H1 (cell line): ENCODE measurements around the gene VRK2. TPM values are rescaled to one million over a fixed set of nuclear protein-coding genes. Genes with fewer than 3 reads are reported as not detected.

ENCODE experiments used
- CTCF ChIA-PET: fragments of 300-600 bp; sonication (Branson Sonifier 250); formaldehyde crosslinking; loops from one replicate; lab custom pipeline; 2021; ENCODE audit not compliant: partially characterized antibody; lab: Charles Lee
- POLR2A ChIA-PET: fragments of 300-600 bp; sonication (Branson Sonifier 250); formaldehyde crosslinking; loops from one replicate; lab custom pipeline; 2021; ENCODE audit warnings: inconsistent platforms; ENCODE audit not compliant: partially characterized antibody; lab: Charles Lee
- DNase-seq, 2 experiments: peaks; one replicate each; pipeline versions ENCODE4 v3.0.0 to v3.0.0-alpha.2; 2010 to 2022; ENCODE audit warnings: low spot score in 2 of 2, low read depth in 1 of 2, mixed read lengths in 1 of 2
- FAIRE-seq: peaks from 2 replicates; lab custom pipeline; 2011; peaks lifted over from hg19 to GRCh38; lab: Jason Lieb, UNC
- H2AFZ ChIP-seq: 2 replicates; pipeline ENCODE4 v1.8.1; 2012; ENCODE audit warnings: low read length, inconsistent platforms
- H2AK5ac ChIP-seq: 2 replicates; pipeline ENCODE4 v1.6.1; 2013; ENCODE audit warnings: low read depth, low read length
- H2BK120ac ChIP-seq: replicated peaks from 2 replicates; pipeline ENCODE3; 2013; ENCODE audit warnings: low read depth, low read length, inconsistent platforms
- H2BK12ac ChIP-seq: 2 replicates; pipeline ENCODE4 v1.6.1; 2013; ENCODE audit warnings: low read depth, low read length
- H2BK15ac ChIP-seq: 2 replicates; pipeline ENCODE4 v1.6.1; 2013; ENCODE audit warnings: low read length
- H2BK20ac ChIP-seq: 2 replicates; pipeline ENCODE4 v1.6.1; 2013; ENCODE audit warnings: low read length
- H2BK5ac ChIP-seq: 2 replicates; pipeline ENCODE4 v1.6.1; 2013; ENCODE audit warnings: low read depth, low read length
- H3K14ac ChIP-seq: 2 replicates; pipeline ENCODE4 v1.6.1; 2013; ENCODE audit warnings: inconsistent platforms; ENCODE audit not compliant: insufficient read length
- H3K18ac ChIP-seq: 2 replicates; pipeline ENCODE4 v1.6.1; 2013; ENCODE audit warnings: low read length; ENCODE audit errors: extremely low read depth
- H3K23ac ChIP-seq: 2 replicates; pipeline ENCODE4 v1.6.1; 2013; ENCODE audit warnings: inconsistent platforms; ENCODE audit not compliant: insufficient read length
- H3K23me2 ChIP-seq: 2 replicates; pipeline ENCODE4 v1.6.1; 2013; ENCODE audit warnings: low read depth, low read length
- H3K27ac ChIP-seq: 2 replicates; pipeline ENCODE4 v1.6.1; 2011; ENCODE audit warnings: low read depth, low read length, inconsistent platforms
- H3K27me3 ChIP-seq, 4 experiments: replicated peaks in 1 of 4; 1 replicate in 1 of 4; 2 replicates in 3 of 4; pipeline versions ENCODE4 v1.6.1 to v1.8.1; 2011 to 2013; ENCODE audit warnings: low read length in 3 of 4, mild to moderate bottlenecking in 3 of 4, inconsistent platforms in 2 of 4, mixed read lengths in 2 of 4, moderate library complexity in 1 of 4; ENCODE audit not compliant: control insufficient read depth in 3 of 4, insufficient read depth in 3 of 4; ENCODE audit errors: extremely low read depth in 1 of 4
- H3K36me3 ChIP-seq, 4 experiments: 2 replicates each; pipeline versions ENCODE4 v1.6.1 to v1.8.1; 2011 to 2013; ENCODE audit warnings: mild to moderate bottlenecking in 4 of 4, low read length in 3 of 4, moderate library complexity in 2 of 4, control low read depth in 1 of 4, inconsistent platforms in 1 of 4; ENCODE audit not compliant: insufficient read depth in 4 of 4, control insufficient read depth in 2 of 4
- H3K4ac ChIP-seq: replicated peaks from 2 replicates; pipeline ENCODE3; 2013; ENCODE audit warnings: low read length, low read depth, mixed read lengths, inconsistent platforms; ENCODE audit not compliant: insufficient read length
- H3K4me1 ChIP-seq, 4 experiments: replicated peaks in 1 of 4; 1 replicate in 1 of 4; 2 replicates in 3 of 4; pipeline versions ENCODE4 v1.6.1 to v1.8.1; 2011 to 2013; ENCODE audit warnings: low read length in 3 of 4, inconsistent platforms in 2 of 4, mixed read lengths in 1 of 4; ENCODE audit not compliant: insufficient read depth in 4 of 4, control insufficient read depth in 3 of 4
- H3K4me2 ChIP-seq, 2 experiments: 2 replicates each; pipeline versions ENCODE4 v1.6.1 to v1.8.1; 2011 to 2013; ENCODE audit warnings: low read depth in 2 of 2, low read length in 2 of 2, control low read depth in 1 of 2, inconsistent platforms in 1 of 2, mild to moderate bottlenecking in 1 of 2; ENCODE audit not compliant: insufficient read depth in 1 of 2
- H3K4me3 ChIP-seq, 4 experiments: fragments of 200-600, 300-600 bp in 1 of 4; sonication (generic), shearing (Covaris generic), sonication (Bioruptor Twin) in 1 of 4; 2 replicates each; pipeline versions ENCODE4 v1.5.1 to v1.8.1; 2011 to 2016; ENCODE audit warnings: low read length in 4 of 4, low read depth in 3 of 4, control low read depth in 2 of 4, inconsistent platforms in 2 of 4, mild to moderate bottlenecking in 2 of 4, mixed read lengths in 1 of 4, moderate library complexity in 1 of 4; ENCODE audit not compliant: insufficient read depth in 2 of 4; ENCODE audit errors: extremely low read depth in 1 of 4
- H3K56ac ChIP-seq: replicated peaks from 2 replicates; pipeline ENCODE3; 2013; ENCODE audit warnings: low read depth, mild to moderate bottlenecking, mixed read lengths, low read length, inconsistent platforms; ENCODE audit not compliant: insufficient read length
- H3K79me1 ChIP-seq: 2 replicates; pipeline ENCODE4 v1.6.1; 2013; ENCODE audit warnings: low read depth, low read length, control low read depth
- H3K79me2 ChIP-seq, 2 experiments: 2 replicates each; pipeline versions ENCODE4 v1.6.1 to v1.8.1; 2012 to 2013; ENCODE audit warnings: low read length in 2 of 2, mild to moderate bottlenecking in 2 of 2, inconsistent platforms in 1 of 2; ENCODE audit not compliant: insufficient read depth in 2 of 2, control insufficient read depth in 1 of 2
- H3K9ac ChIP-seq, 4 experiments: replicated peaks in 1 of 4; 1 replicate in 1 of 4; 2 replicates in 3 of 4; pipeline versions ENCODE4 v1.6.1 to v1.8.1; 2011 to 2013; ENCODE audit warnings: low read depth in 3 of 4, low read length in 3 of 4, control low read depth in 2 of 4, mild to moderate bottlenecking in 2 of 4, moderate library complexity in 2 of 4, inconsistent platforms in 1 of 4; ENCODE audit errors: extremely low read depth in 1 of 4
- H3K9me3 ChIP-seq, 2 experiments: 2 replicates each; pipeline versions ENCODE4 v1.6.1 to v1.8.1; 2012 to 2013; ENCODE audit warnings: mild to moderate bottlenecking in 2 of 2, moderate library complexity in 2 of 2, control low read depth in 1 of 2, inconsistent platforms in 1 of 2, low read depth in 1 of 2, low read length in 1 of 2, mixed read lengths in 1 of 2; ENCODE audit not compliant: insufficient read depth in 2 of 2
- H4K20me1 ChIP-seq, 2 experiments: replicated peaks in 1 of 2; 2 replicates each; pipeline versions ENCODE3 to v1.8.1; 2011 to 2013; ENCODE audit warnings: inconsistent platforms in 2 of 2, low read length in 2 of 2, mild to moderate bottlenecking in 1 of 2; ENCODE audit not compliant: insufficient read depth in 2 of 2, control insufficient read depth in 1 of 2
- H4K5ac ChIP-seq: 2 replicates; pipeline ENCODE4 v1.6.1; 2013; ENCODE audit warnings: low read length, low read depth, mixed read lengths, inconsistent platforms; ENCODE audit not compliant: insufficient read length
- H4K8ac ChIP-seq: 2 replicates; pipeline ENCODE4 v1.8.0; 2013; ENCODE audit warnings: mild to moderate bottlenecking, moderate library complexity, low read length, inconsistent platforms; ENCODE audit not compliant: insufficient read depth; ENCODE audit errors: extremely low read depth
- H4K91ac ChIP-seq: replicated peaks from 2 replicates; pipeline ENCODE3; 2013; ENCODE audit warnings: low read length, mixed read lengths, inconsistent platforms; ENCODE audit not compliant: insufficient read length
- BACH1 ChIP-seq: IDR thresholded peaks from 2 replicates; pipeline ENCODE4 v1.6.1; 2012; ENCODE audit warnings: low read length, improper control_type of control experiment
- CEBPB ChIP-seq: IDR thresholded peaks from 2 replicates; pipeline ENCODE4 v1.6.1; 2012; ENCODE audit warnings: low read depth, low read length
- CHD1 ChIP-seq: IDR thresholded peaks from 2 replicates; pipeline ENCODE4 v1.6.1; 2012; ENCODE audit warnings: low read depth, low read length, improper control_type of control experiment
- EZH2 ChIP-seq: fragments of 200-600 bp; sonication (generic); IDR thresholded peaks from 2 replicates; pipeline ENCODE4 v1.7.1; 2012; ENCODE audit warnings: low read depth, mild to moderate bottlenecking, moderate library complexity, low read length, inconsistent platforms; ENCODE audit not compliant: severe bottlenecking
- JUND ChIP-seq: IDR thresholded peaks from 2 replicates; pipeline ENCODE4 v1.6.1; 2011; ENCODE audit warnings: mild to moderate bottlenecking, improper control_type of control experiment, low read length
- SAP30 ChIP-seq: fragments of 300-600 bp; sonication (generic); IDR thresholded peaks from 2 replicates; pipeline ENCODE4 v1.7.1; 2012; ENCODE audit warnings: low read length, moderate library complexity, mild to moderate bottlenecking, inconsistent platforms; ENCODE audit not compliant: insufficient read depth, insufficient replicate concordance
- SIX5 ChIP-seq: IDR thresholded peaks from 2 replicates; pipeline ENCODE4 v1.6.1; 2011; ENCODE audit warnings: mild to moderate bottlenecking, low read depth, low read length
- SP4 ChIP-seq: IDR thresholded peaks from 2 replicates; pipeline ENCODE4 v1.6.1; 2012; ENCODE audit warnings: low read length, inconsistent platforms
- SUZ12 ChIP-seq: fragments of 200-600 bp; sonication (generic); IDR thresholded peaks from 2 replicates; pipeline ENCODE4 v1.6.1; 2012; ENCODE audit warnings: mild to moderate bottlenecking, inconsistent platforms, low read length, moderate library complexity, mixed read lengths
- WGBS, 2 experiments: shearing (Covaris generic) in 1 of 2; methylation state at CpG; one replicate each; pipeline versions ENCODE4 v1.1.6 to v1.1.7; 2013 to 2015; ENCODE audit warnings: low lambda C conversion rate in 2 of 2, mixed read lengths in 2 of 2, inconsistent platforms in 1 of 2, low coverage in 1 of 2, missing lambda C conversion rate in 1 of 2; ENCODE audit not compliant: insufficient replicate concordance in 2 of 2, insufficient coverage in 1 of 2, insufficient read length in 1 of 2; ENCODE audit errors: extremely low coverage in 1 of 2, missing lambda C conversion rate in 1 of 2; 5-methylcytosine and 5-hydroxymethylcytosine counted together
- polyA plus RNA-seq, 7 experiments: library from polyadenylated mRNA; depleted of rRNA in 3 of 7; stranded (reverse) in 5 of 7; unstranded in 2 of 7; fragments of >200 nt in 5 of 7; fragments of 200-250 nt in 2 of 7; gene quantifications; 1 replicate in 5 of 7; 2 replicates in 1 of 7; 4 replicates in 1 of 7; pipeline versions ENCODE4 v1.2.1 to v1.2.3, GENCODE V29; 2011 to 2013; ENCODE audit warnings: missing spikeins in 2 of 7, mixed read lengths in 2 of 7
- total RNA-seq: library from RNA; stranded (reverse); fragmentation: NEBNext Ultra II Directional; extraction: Animal tissue kit (Norgen Biotek cat#: 25700); gene quantifications from 2 replicates; pipeline ENCODE4 v1.2.1, GENCODE V29; 2021

Gene VRK2
- total and polyA plus RNA-seq, 2 of the 8 experiments (the other 6 are each of a cell fraction or from before 2014, with no cell fraction given): 7.6 to 27.8 TPM

GRCh38 chr2:58206785-58207184, 160.2 kb downstream of the VRK2 start:
- H3K79me1 ChIP-seq: no peaks in the 10 kb centered on the region
- H3K4me1 ChIP-seq: peaks cover 7 to 16% (median 11%) of the 10 kb centered on the region in 4 experiments
- H2BK5ac ChIP-seq: peak overlapping the region; percentile 41
- H3K4ac ChIP-seq: peak overlapping the region; percentile 92
- no peaks in the 10 kb centered on the region for H3K23me2 ChIP-seq
- no peak overlapping the region for H3K56ac ChIP-seq
- H3K27me3 ChIP-seq: no peaks in the 10 kb centered on the region
- ChIA-PET CTCF (interaction anchor here (1.3 kb wide), 1 partner anchor 10 kb away, joined by 3 read pairs; no protein-coding TSS in a partner anchor), POLR2A (no interaction called here)
- peak overlapping the region; percentile 85 for H4K91ac ChIP-seq
- 0 out of 2 replicates have a peak overlapping the region, but pooled peaks have one; percentile 5 for H3K18ac ChIP-seq
- peaks cover 0 to 33% (median 20%) of the 10 kb centered on the region in 4 experiments; a peak in 6 of 8 replicates for H3K36me3 ChIP-seq
- 0 out of 7 replicates have a peak overlapping the region, but pooled peaks of 1 of the 4 experiments have one; percentile 38 for H3K9ac ChIP-seq
- H3K27ac ChIP-seq: peak overlapping the region; percentile 70
- H3K14ac ChIP-seq: no peak overlapping the region
- H2BK12ac ChIP-seq: peak overlapping the region; percentile 96
- H3K4me2 ChIP-seq: peak overlapping the region; percentile 37 to 66
- H2BK15ac ChIP-seq: no peak overlapping the region
- DNase-seq: no peak
- H2BK120ac ChIP-seq: peak overlapping the region; percentile 95
- peak overlapping the region; percentile 41 for H4K5ac ChIP-seq
- no peaks in the 10 kb centered on the region for H4K20me1 ChIP-seq
- H2AFZ ChIP-seq: no peak overlapping the region
- no peak overlapping the region for H4K8ac ChIP-seq
- H3K4me3 ChIP-seq: peak overlapping the region in 2 of 4 experiments; percentile 1 to 32; a peak in 2 of 8 replicates
- H3K79me2 ChIP-seq: peaks cover 0 to 19% of the 10 kb centered on the region in 2 experiments; a peak in 1 of 4 replicates
- 87% methylated on average over 1 of the region's 1 CpG; no CpG with 5 or more reads in 1 of the 2 experiments for WGBS, 2 experiments
- H3K9me3 ChIP-seq: peaks cover 8 to 11% of the 10 kb centered on the region in 2 experiments; a peak in 3 of 4 replicates
- peak; percentile 36 for FAIRE-seq
- peak overlapping the region; percentile 67; the same call in 1 of the 2 replicates for H2AK5ac ChIP-seq
- no peak overlapping the region for H3K23ac ChIP-seq
- peak overlapping the region; percentile 88 for H2BK20ac ChIP-seq
- TF ChIP-seq JUND: no peak
- TF ChIP-seq EZH2: no peak
- no peak for TF ChIP-seq BACH1
- no peak for TF ChIP-seq CHD1
- TF ChIP-seq SUZ12: no peak
- no peak for TF ChIP-seq SIX5
- TF ChIP-seq CEBPB: no peak
- TF ChIP-seq SAP30: no peak
- TF ChIP-seq SP4: no peak
